Upper lobe of right lung (tissue), 1 donor: ENCODE results near the gene DOK7. TPM values are rescaled to one million over a fixed set of nuclear protein-coding genes. Genes with fewer than 3 reads are reported as not detected.

Source experiments
- total RNA-seq: library from RNA; stranded (reverse); fragmentation: NEBNext Ultra II Directional; extraction: Animal tissue kit (Norgen Biotek cat#: 25700); gene quantifications from one replicate; pipeline ENCODE4 v1.2.1, GENCODE V29; 2021
- donor health status: DM: no; HTN: yes; CAD: no; lungs with severe emphysema.

Gene DOK7
- total RNA-seq, 1 donor from 2014 or later = 3.6 TPM

Other genes with a start within 250 kb of the DOK7 start
- gene MSANTD1, start 214.1 kb upstream of the DOK7 start, total RNA-seq = 1.0 TPM
- 58.2 TPM for gene RGS12, start 170.3 kb upstream of the DOK7 start, total RNA-seq
- 1.2 TPM for gene HGFAC, start 21.3 kb upstream of the DOK7 start, total RNA-seq
- 195 TPM for gene LRPAP1, start 69.1 kb downstream of the DOK7 start, total RNA-seq